PC-3 (cell line): ENCODE data around the gene ZCCHC12. TPM values are rescaled to one million over a fixed set of nuclear protein-coding genes. Genes with fewer than 3 reads are reported as not detected.

Experiments used
- ATAC-seq: fragments of 200-7000 bp; cut with Tn5 transposase; 2 replicates; pipeline ENCODE4 v1.9.1; 2020; ENCODE audit warnings: mild to moderate bottlenecking, moderate library complexity
- BruUV-seq: library from RNA; stranded (reverse); fragments of 400-500 nt; replicated peaks from 2 replicates; lab custom pipeline; 2021; lab: Mats Ljungman, UMichigan
- CTCF ChIA-PET: fragments of 300-600 bp; sonication (Branson Sonifier 250); formaldehyde crosslinking; loops from one replicate; lab custom pipeline; 2022; ENCODE audit warnings: antibody characterized with exemption; lab: Charles Lee
- POLR2A ChIA-PET: fragments of 300-600 bp; sonication (Branson Sonifier 250); formaldehyde crosslinking; loops from one replicate; lab custom pipeline; 2022; ENCODE audit warnings: antibody characterized with exemption; ENCODE audit not compliant: unreplicated experiment; lab: Charles Lee
- DNase-seq: peaks from one replicate; pipeline ENCODE4 v3.0.0-alpha.2; 2015
- H2AFZ ChIP-seq: fragments of 300-600 bp; sonication (generic); 2 replicates; pipeline ENCODE4 v1.6.0; 2016; ENCODE audit warnings: antibody characterized with exemption, low read length
- H3F3A ChIP-seq: fragments of 300-600 bp; sonication (generic); one replicate; pipeline ENCODE4 v1.6.0; 2017; ENCODE audit warnings: antibody characterized with exemption, low read length, control low read depth, mild to moderate bottlenecking; ENCODE audit not compliant: unreplicated experiment
- H3K27ac ChIP-seq: fragments of 300-600 bp; sonication (generic); 2 replicates; pipeline ENCODE4 v1.5.1; 2016; ENCODE audit warnings: mild to moderate bottlenecking, low read length
- H3K27me3 ChIP-seq: fragments of 300-600 bp; sonication (generic); 2 replicates; pipeline ENCODE4 v1.6.1; 2016; ENCODE audit warnings: low read length, mixed read lengths
- H3K36me3 ChIP-seq: fragments of 300-600 bp; sonication (generic); 2 replicates; pipeline ENCODE4 v1.6.1; 2016; ENCODE audit warnings: low read depth, mixed run types, low read length, mixed read lengths
- H3K4me1 ChIP-seq: fragments of 300-600 bp; sonication (generic); 2 replicates; pipeline ENCODE4 v1.5.1; 2016; ENCODE audit warnings: low read length; ENCODE audit not compliant: insufficient read depth
- H3K4me2 ChIP-seq: fragments of 300-600 bp; sonication (generic); 2 replicates; pipeline ENCODE4 v1.6.0; 2016; ENCODE audit warnings: low read length
- H3K4me3 ChIP-seq: fragments of 300-600 bp; sonication (generic); 2 replicates; pipeline ENCODE4 v1.5.1; 2016; ENCODE audit warnings: mild to moderate bottlenecking, low read length, mixed read lengths
- H3K79me2 ChIP-seq: fragments of 300-600 bp; sonication (generic); 2 replicates; pipeline ENCODE4 v1.6.1; 2017; ENCODE audit warnings: low read length, mixed read lengths
- H3K9ac ChIP-seq: fragments of 300-600 bp; sonication (generic); 2 replicates; pipeline ENCODE4 v1.6.0; 2016; ENCODE audit warnings: mild to moderate bottlenecking, low read length
- H3K9me2 ChIP-seq: fragments of 300-600 bp; sonication (generic); replicated peaks from 2 replicates; pipeline ENCODE4 v1.6.1; 2016; ENCODE audit warnings: mixed run types, low read length, mixed read lengths
- H3K9me3 ChIP-seq: fragments of 300-600 bp; sonication (generic); 2 replicates; pipeline ENCODE4 v1.6.1; 2016; ENCODE audit warnings: low read length, mixed read lengths
- H4K20me1 ChIP-seq: fragments of 300-600 bp; sonication (generic); 2 replicates; pipeline ENCODE4 v1.6.1; 2016; ENCODE audit warnings: low read length, mixed read lengths
- CTCF ChIP-seq: fragments of 300-600 bp; sonication (generic); conservative IDR thresholded peaks from 2 replicates; pipeline ENCODE4 v1.5.1; 2017; ENCODE audit warnings: antibody characterized with exemption, low read depth, mild to moderate bottlenecking, low read length
- EZH2 ChIP-seq: fragments of 300-600 bp; sonication (generic); IDR thresholded peaks from one replicate; pipeline ENCODE4 v1.6.1; 2017; ENCODE audit warnings: antibody characterized with exemption, mild to moderate bottlenecking, low read length; ENCODE audit not compliant: unreplicated experiment
- EZH2phosphoT487 ChIP-seq: fragments of 300-600 bp; sonication (generic); IDR thresholded peaks from 2 replicates; pipeline ENCODE4 v1.6.1; 2018; ENCODE audit warnings: mild to moderate bottlenecking, antibody characterized with exemption, low read length, borderline replicate concordance
- intact Hi-C: fragments of 100-400 bp; cut with micrococcal nuclease; formaldehyde crosslinking; loops from 2 replicates; pipeline ENCODE4 v1.9.0; 2023
- total RNA-seq: library from RNA; depleted of rRNA; stranded (reverse); fragments of >200 nt; gene quantifications from 2 replicates; pipeline ENCODE4 v1.2.3, GENCODE V29; 2014

The ZCCHC12 gene
- total RNA-seq, 1 experiment from 2014 or later = 0.07 TPM

- H3K9ac ChIP-seq = no peak overlapping the region
- ChIA-PET CTCF (no interaction called here), POLR2A (no interaction called here)
Observed at GRCh38 chrX:118857006-118857405, 33.4 kb downstream of the ZCCHC12 start.

GRCh38 chrX:118861338-118861737 lies 37.7 kb downstream of the ZCCHC12 start:
- no peak overlapping the region for H3K9ac ChIP-seq
- H3K9me2 ChIP-seq = no peaks in the 10 kb centered on the region
- intact Hi-C loops = no loop called here
- no peaks in the 10 kb centered on the region for H3K27me3 ChIP-seq
- TF ChIP-seq EZH2phosphoT487 (no peak), CTCF (no peak), EZH2 (no peak)
- peak; percentile 72 for DNase-seq
- no peaks in the 10 kb centered on the region for H3F3A ChIP-seq
- H3K36me3 ChIP-seq = no peaks in the 10 kb centered on the region
- BruUV-seq = no TSS peak
- peak; percentile 72 for ATAC-seq
- no peaks in the 10 kb centered on the region for H3K9me3 ChIP-seq
- H3K79me2 ChIP-seq = no peaks in the 10 kb centered on the region
- ChIA-PET CTCF (no interaction called here), POLR2A (no interaction called here)
- H4K20me1 ChIP-seq = no peaks in the 10 kb centered on the region
- H2AFZ ChIP-seq = no peak overlapping the region
- H3K27ac ChIP-seq = peak overlapping the region; percentile 55
- H3K4me3 ChIP-seq = no peak overlapping the region
- H3K4me1 ChIP-seq = peaks cover 22% of the 10 kb centered on the region
- peak overlapping the region; percentile 51 for H3K4me2 ChIP-seq

More at GRCh38 chrX:118857006-118857405, 33.4 kb downstream of the ZCCHC12 start:
- no peak for TF ChIP-seq EZH2
- TF ChIP-seq CTCF = no peak
- TF ChIP-seq EZH2phosphoT487 = no peak
- no peaks in the 10 kb centered on the region for H3K27me3 ChIP-seq
- no peak overlapping the region for H3K27ac ChIP-seq
- H3K4me1 ChIP-seq = peaks cover 10% of the 10 kb centered on the region
- H3K36me3 ChIP-seq = no peaks in the 10 kb centered on the region
- H3K4me2 ChIP-seq = no peak overlapping the region
- H3K4me3 ChIP-seq = no peak overlapping the region
- H3K9me3 ChIP-seq = no peaks in the 10 kb centered on the region
- H2AFZ ChIP-seq = no peak overlapping the region
- H3K79me2 ChIP-seq = no peaks in the 10 kb centered on the region
- no peaks in the 10 kb centered on the region for H4K20me1 ChIP-seq
- DNase-seq (no peak), ATAC-seq (no peak)
- H3F3A ChIP-seq = no peaks in the 10 kb centered on the region
- no peaks in the 10 kb centered on the region for H3K9me2 ChIP-seq
- intact Hi-C loops = no loop called here
- no TSS peak for BruUV-seq

- Histone ChIP-seq H3K9ac (no peak overlapping the region), H3K4me3 (no peak overlapping the region), H3K9me2 (no peaks in the 10 kb centered on the region), H4K20me1 (no peaks in the 10 kb centered on the region), H3K4me1 (peaks cover 22% of the 10 kb centered on the region), H3K9me3 (no peaks in the 10 kb centered on the region), H3K27me3 (no peaks in the 10 kb centered on the region), H3K4me2 (no peak overlapping the region), H3K27ac (no peak overlapping the region), H3F3A (no peaks in the 10 kb centered on the region), H3K79me2 (no peaks in the 10 kb centered on the region), H2AFZ (no peak overlapping the region), H3K36me3 (no peaks in the 10 kb centered on the region)
- BruUV-seq = no TSS peak
- ChIA-PET POLR2A (no interaction called here), CTCF (no interaction called here)
- ATAC-seq = no peak
- intact Hi-C loops = no loop called here
- no peak for DNase-seq
- no peak for TF ChIP-seq EZH2phosphoT487
- TF ChIP-seq EZH2 = no peak
- no peak for TF ChIP-seq CTCF
Observed at GRCh38 chrX:118862091-118862490, 38.5 kb downstream of the ZCCHC12 start.
